DND-41 (cell line): ENCODE results near the gene ORM1.

Experiments
- ATAC-seq: fragments of 200-7000 bp; cut with Tn5 transposase; 3 replicates; pipeline ENCODE4 v1.9.1; 2021; ENCODE audit warnings: low read depth; ENCODE audit not compliant: insufficient read depth
- DNase-seq: peaks from one replicate; pipeline ENCODE4 v3.0.0-alpha.2; 2020
- H2AFZ ChIP-seq: 2 replicates; pipeline ENCODE4 v1.6.0; 2012; ENCODE audit warnings: low read depth, low read length
- H3K27ac ChIP-seq: 2 replicates; pipeline ENCODE4 v1.5.1; 2012; ENCODE audit warnings: low read length, inconsistent platforms
- H3K27me3 ChIP-seq: fragments of 200-600 bp; sonication (generic); 2 replicates; pipeline ENCODE4 v1.6.0; 2012; ENCODE audit warnings: low read length, mild to moderate bottlenecking, inconsistent platforms; ENCODE audit not compliant: insufficient read depth, poor library complexity
- H3K36me3 ChIP-seq: 2 replicates; pipeline ENCODE4 v1.5.1; 2012; ENCODE audit warnings: low read length, inconsistent platforms; ENCODE audit not compliant: insufficient read depth
- H3K4me1 ChIP-seq: 2 replicates; pipeline ENCODE4 v1.5.1; 2012; ENCODE audit warnings: mild to moderate bottlenecking, low read length; ENCODE audit not compliant: insufficient read depth
- H3K4me2 ChIP-seq: 2 replicates; pipeline ENCODE4 v1.6.0; 2012; ENCODE audit warnings: mild to moderate bottlenecking, moderate library complexity, low read length, inconsistent platforms; ENCODE audit not compliant: insufficient read depth
- H3K4me3 ChIP-seq, 2 experiments: fragments of 200-600 bp in 1 of 2; shearing (Covaris generic) in 1 of 2; 2 replicates each; pipeline ENCODE4 v1.5.1; 2012 to 2016; ENCODE audit warnings: inconsistent platforms in 2 of 2, low read length in 2 of 2, mild to moderate bottlenecking in 2 of 2, low read depth in 1 of 2, moderate library complexity in 1 of 2
- H3K79me2 ChIP-seq: 2 replicates; pipeline ENCODE4 v1.6.0; 2012; ENCODE audit warnings: low read length, inconsistent platforms; ENCODE audit not compliant: insufficient read depth
- H3K9ac ChIP-seq: 2 replicates; pipeline ENCODE4 v1.6.0; 2012; ENCODE audit warnings: low read depth, mild to moderate bottlenecking, inconsistent platforms, low read length, moderate library complexity
- H3K9me3 ChIP-seq: 2 replicates; pipeline ENCODE4 v1.5.1; 2012; ENCODE audit warnings: low read length, moderate library complexity, mild to moderate bottlenecking, inconsistent platforms; ENCODE audit not compliant: insufficient read depth, severe bottlenecking
- H4K20me1 ChIP-seq: 2 replicates; pipeline ENCODE4 v1.6.0; 2012; ENCODE audit warnings: low read length; ENCODE audit not compliant: insufficient read depth
- EZH2 ChIP-seq: IDR thresholded peaks from 3 replicates; pipeline ENCODE4 v1.6.1; 2012; ENCODE audit warnings: borderline replicate concordance, low read depth, mild to moderate bottlenecking, moderate library complexity, low read length, inconsistent platforms; ENCODE audit not compliant: severe bottlenecking
- TF ChIP-seq, protein P1 (sequence below): IDR thresholded peaks from 2 replicates; pipeline ENCODE4 v1.5.1; 2012; ENCODE audit warnings: borderline replicate concordance, low read length, moderate library complexity, mild to moderate bottlenecking; ENCODE audit not compliant: poor library complexity, severe bottlenecking; ENCODE audit errors: extremely low read depth

ORM1 gene

GRCh38 chr9:114309096-114309495 is 13.8 kb upstream of the ORM1 start:
- H3K27ac ChIP-seq: no peak overlapping the region
- H3K4me3 ChIP-seq: no peak overlapping the region
- no peaks in the 10 kb centered on the region for H4K20me1 ChIP-seq
- H3K79me2 ChIP-seq: no peaks in the 10 kb centered on the region
- H3K9me3 ChIP-seq: no peaks in the 10 kb centered on the region
- no peak overlapping the region for H2AFZ ChIP-seq
- DNase-seq: no peak
- ATAC-seq: no peak
- H3K4me2 ChIP-seq: no peak overlapping the region
- H3K27me3 ChIP-seq: no peaks in the 10 kb centered on the region
- TF ChIP-seq, protein P1, sequence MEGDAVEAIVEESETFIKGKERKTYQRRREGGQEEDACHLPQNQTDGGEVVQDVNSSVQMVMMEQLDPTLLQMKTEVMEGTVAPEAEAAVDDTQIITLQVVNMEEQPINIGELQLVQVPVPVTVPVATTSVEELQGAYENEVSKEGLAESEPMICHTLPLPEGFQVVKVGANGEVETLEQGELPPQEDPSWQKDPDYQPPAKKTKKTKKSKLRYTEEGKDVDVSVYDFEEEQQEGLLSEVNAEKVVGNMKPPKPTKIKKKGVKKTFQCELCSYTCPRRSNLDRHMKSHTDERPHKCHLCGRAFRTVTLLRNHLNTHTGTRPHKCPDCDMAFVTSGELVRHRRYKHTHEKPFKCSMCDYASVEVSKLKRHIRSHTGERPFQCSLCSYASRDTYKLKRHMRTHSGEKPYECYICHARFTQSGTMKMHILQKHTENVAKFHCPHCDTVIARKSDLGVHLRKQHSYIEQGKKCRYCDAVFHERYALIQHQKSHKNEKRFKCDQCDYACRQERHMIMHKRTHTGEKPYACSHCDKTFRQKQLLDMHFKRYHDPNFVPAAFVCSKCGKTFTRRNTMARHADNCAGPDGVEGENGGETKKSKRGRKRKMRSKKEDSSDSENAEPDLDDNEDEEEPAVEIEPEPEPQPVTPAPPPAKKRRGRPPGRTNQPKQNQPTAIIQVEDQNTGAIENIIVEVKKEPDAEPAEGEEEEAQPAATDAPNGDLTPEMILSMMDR: no peak
- TF ChIP-seq EZH2: no peak
- no peaks in the 10 kb centered on the region for H3K4me1 ChIP-seq
- no peak overlapping the region for H3K9ac ChIP-seq
- H3K36me3 ChIP-seq: no peaks in the 10 kb centered on the region

GRCh38 chr9:114310471-114311450 is 12.1 kb upstream of the ORM1 start:
- Histone ChIP-seq H3K36me3 (no peaks in the 10 kb centered on the region), H4K20me1 (no peaks in the 10 kb centered on the region), H3K4me1 (no peaks in the 10 kb centered on the region), H3K9ac (no peak overlapping the region), H3K4me2 (no peak overlapping the region), H2AFZ (no peak overlapping the region), H3K4me3 (no peak overlapping the region), H3K27ac (no peak overlapping the region), H3K9me3 (no peaks in the 10 kb centered on the region), H3K79me2 (no peaks in the 10 kb centered on the region), H3K27me3 (no peaks in the 10 kb centered on the region)
- TF ChIP-seq, protein P1: no peak
- no peak for TF ChIP-seq EZH2
- ATAC-seq: no peak
- no peak for DNase-seq

DNA sequence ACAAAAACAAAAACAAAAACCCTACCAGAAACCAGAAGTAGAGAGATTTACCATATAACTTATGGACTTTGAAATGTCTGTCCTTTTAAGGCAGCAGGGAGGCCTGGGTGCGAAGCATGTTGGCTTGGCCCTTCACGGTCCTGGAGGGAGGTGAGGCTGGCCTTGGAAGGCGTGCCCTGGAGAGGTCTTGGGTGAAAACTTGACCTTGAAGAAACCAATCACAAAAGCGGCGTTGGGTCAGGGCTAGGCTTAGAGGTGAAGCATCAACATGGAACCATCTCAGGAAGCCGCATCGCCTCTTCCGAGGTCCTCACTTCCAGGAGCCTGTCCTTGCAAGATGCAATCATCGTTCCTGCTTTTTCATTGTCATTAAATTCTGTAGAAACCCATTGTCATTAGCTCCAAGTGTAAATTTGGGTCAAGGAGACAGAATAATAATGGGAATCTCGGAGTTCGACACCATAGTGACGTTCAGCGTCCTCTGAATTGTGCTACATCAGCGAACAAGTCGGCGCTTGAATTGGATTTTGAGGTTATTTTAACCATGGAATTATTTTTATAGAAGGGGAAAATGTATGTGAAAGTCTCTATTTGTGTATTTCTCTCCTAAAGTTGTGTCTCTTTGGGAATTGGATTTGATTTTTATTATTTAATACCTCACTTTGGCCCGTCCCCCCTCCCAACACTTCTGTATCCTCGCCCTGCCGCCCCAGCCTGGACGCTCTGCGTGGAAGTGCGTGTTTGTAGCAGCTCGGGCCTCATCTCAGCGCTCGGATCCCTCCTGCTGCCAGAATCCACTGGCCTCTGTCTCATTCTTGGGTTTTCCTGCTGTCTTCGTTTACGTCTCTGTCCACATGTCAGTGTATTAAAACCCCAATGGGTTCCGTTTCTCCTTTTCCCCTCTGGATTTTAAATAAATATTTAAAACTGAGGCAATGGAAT is 11.1 kb upstream of the ORM1 start:
- no peaks in the 10 kb centered on the region for H4K20me1 ChIP-seq
- DNase-seq: no peak
- no peaks in the 10 kb centered on the region for H3K79me2 ChIP-seq
- no peak overlapping the region for H3K4me3 ChIP-seq
- no peaks in the 10 kb centered on the region for H3K27me3 ChIP-seq
- no peaks in the 10 kb centered on the region for H3K9me3 ChIP-seq
- H3K36me3 ChIP-seq: no peaks in the 10 kb centered on the region
- H3K9ac ChIP-seq: no peak overlapping the region
- 0 out of 2 replicates have a peak, but pooled peaks cover 2% of the 10 kb centered on the region for H3K4me1 ChIP-seq
- H3K4me2 ChIP-seq: no peak overlapping the region
- H2AFZ ChIP-seq: no peak overlapping the region
- no peak overlapping the region for H3K27ac ChIP-seq
- TF ChIP-seq, protein P1: no peak
- TF ChIP-seq EZH2: no peak
- ATAC-seq: no peak
